Astrocyte (in vitro differentiated cells and primary cell): ENCODE measurements around the gene KEL. TPM values are rescaled to one million over a fixed set of nuclear protein-coding genes. Genes with fewer than 3 reads are reported as not detected.
A peak's percentile ranks its signal among the peaks of the same experiment; 100 is the strongest.

ENCODE experiments used
- DNase-seq: peaks from one replicate; pipeline ENCODE4 v3.0.0-alpha.2; 2010; ENCODE audit warnings: low read depth
- FAIRE-seq: peaks from 2 replicates; lab custom pipeline; 2011; peaks lifted over from hg19 to GRCh38; lab: Jason Lieb, UNC
- H2AFZ ChIP-seq: 2 replicates; pipeline ENCODE4 v1.6.0; 2012; ENCODE audit warnings: low read depth, low read length, inconsistent platforms
- H3K27ac ChIP-seq: 2 replicates; pipeline ENCODE4 v1.5.1; 2011; ENCODE audit warnings: low read depth, low read length, inconsistent platforms
- H3K27me3 ChIP-seq: 2 replicates; pipeline ENCODE4 v1.6.0; 2011; ENCODE audit warnings: low read length, inconsistent platforms; ENCODE audit not compliant: insufficient read depth
- H3K36me3 ChIP-seq: 2 replicates; pipeline ENCODE4 v1.5.1; 2011; ENCODE audit warnings: low read length, inconsistent platforms; ENCODE audit not compliant: insufficient read depth
- H3K4me1 ChIP-seq: 2 replicates; pipeline ENCODE4 v1.5.1; 2011; ENCODE audit warnings: low read length, inconsistent platforms; ENCODE audit not compliant: insufficient read depth
- H3K4me2 ChIP-seq: 2 replicates; pipeline ENCODE4 v1.6.0; 2012; ENCODE audit warnings: low read length, inconsistent platforms
- H3K4me3 ChIP-seq: 2 replicates; pipeline ENCODE4 v1.5.1; 2011; ENCODE audit warnings: low read depth, mild to moderate bottlenecking, low read length, inconsistent platforms; ENCODE audit not compliant: insufficient read depth
- H3K79me2 ChIP-seq: 2 replicates; pipeline ENCODE4 v1.6.0; 2012; ENCODE audit warnings: mild to moderate bottlenecking, low read length, inconsistent platforms; ENCODE audit not compliant: insufficient read depth
- H3K9ac ChIP-seq: 2 replicates; pipeline ENCODE4 v1.6.0; 2012; ENCODE audit warnings: mild to moderate bottlenecking, low read length, inconsistent platforms
- H3K9me3 ChIP-seq: 2 replicates; pipeline ENCODE4 v1.5.1; 2012; ENCODE audit warnings: low read depth, mild to moderate bottlenecking, low read length, inconsistent platforms; ENCODE audit not compliant: insufficient read depth
- H4K20me1 ChIP-seq: 2 replicates; pipeline ENCODE4 v1.6.0; 2012; ENCODE audit warnings: low read length, inconsistent platforms; ENCODE audit not compliant: insufficient read depth
- H3K27ac Mint-ChIP-seq: one replicate; pipeline ENCODE4 v1.8.0; 2021; ENCODE audit warnings: mild to moderate bottlenecking, mixed read lengths; ENCODE audit not compliant: unreplicated experiment
- H3K27me3 Mint-ChIP-seq: one replicate; pipeline ENCODE4 v1.8.0; 2021; ENCODE audit warnings: low read depth, mixed read lengths; ENCODE audit not compliant: unreplicated experiment
- H3K36me3 Mint-ChIP-seq: one replicate; pipeline ENCODE4 v1.8.0; 2021; ENCODE audit warnings: low read depth, mixed read lengths; ENCODE audit not compliant: unreplicated experiment
- H3K4me1 Mint-ChIP-seq: one replicate; pipeline ENCODE4 v1.8.0; 2021; ENCODE audit warnings: low read depth, mixed read lengths; ENCODE audit not compliant: unreplicated experiment
- H3K4me3 Mint-ChIP-seq: one replicate; pipeline ENCODE4 v1.8.0; 2021; ENCODE audit warnings: mild to moderate bottlenecking, moderate library complexity, mixed read lengths; ENCODE audit not compliant: unreplicated experiment
- H3K9me3 Mint-ChIP-seq: one replicate; pipeline ENCODE4 v1.8.0; 2021; ENCODE audit warnings: mild to moderate bottlenecking, mixed read lengths; ENCODE audit not compliant: unreplicated experiment
- CTCF ChIP-seq: IDR thresholded peaks from 2 replicates; pipeline ENCODE4 v1.5.1; 2011; ENCODE audit warnings: low read depth, mild to moderate bottlenecking, inconsistent platforms, low read length, moderate library complexity; ENCODE audit not compliant: insufficient read depth
- EZH2 ChIP-seq: IDR thresholded peaks from 2 replicates; pipeline ENCODE4 v1.6.1; 2012; ENCODE audit warnings: mild to moderate bottlenecking, low read length, inconsistent platforms; ENCODE audit not compliant: insufficient read depth
- total RNA-seq: library from RNA; stranded (reverse); gene quantifications from 2 replicates; pipeline ENCODE4 v1.2.1, GENCODE V29; 2021

The KEL gene
- total RNA-seq, 1 donor from 2014 or later, result not detected

- Histone ChIP-seq H3K27me3 (no peaks in the 10 kb centered on the region), H3K27ac (no peak overlapping the region), H3K36me3 (no peaks in the 10 kb centered on the region), H3K79me2 (no peaks in the 10 kb centered on the region), H3K4me3 (no peak overlapping the region), H3K9me3 (no peaks in the 10 kb centered on the region), H3K4me2 (no peak overlapping the region), H3K4me1 (no peaks in the 10 kb centered on the region), H3K9ac (no peak overlapping the region), H2AFZ (no peak overlapping the region), H4K20me1 (no peaks in the 10 kb centered on the region)
- no peak for DNase-seq
- Mint-ChIP-seq H3K4me1 (peaks cover 1% of the 10 kb centered on the region), H3K27me3 (peaks cover 10% of the 10 kb centered on the region), H3K9me3 (no peaks in the 10 kb centered on the region), H3K36me3 (no peaks in the 10 kb centered on the region), H3K4me3 (no peak overlapping the region), H3K27ac (no peak overlapping the region)
- no peak for FAIRE-seq
- TF ChIP-seq CTCF, result no peak
- no peak for TF ChIP-seq EZH2
Observed at GRCh38 chr7:142913051-142913450, 49.1 kb downstream of the KEL start.

- DNase-seq (no peak), FAIRE-seq (no peak)
- Histone ChIP-seq H3K36me3 (no peaks in the 10 kb centered on the region), H3K4me3 (no peak overlapping the region), H3K4me2 (no peak overlapping the region), H3K9me3 (no peaks in the 10 kb centered on the region), H4K20me1 (no peaks in the 10 kb centered on the region), H3K27ac (no peak overlapping the region), H3K9ac (no peak overlapping the region), H3K27me3 (no peaks in the 10 kb centered on the region), H3K79me2 (no peaks in the 10 kb centered on the region), H2AFZ (no peak overlapping the region), H3K4me1 (no peaks in the 10 kb centered on the region)
- Mint-ChIP-seq H3K9me3 (no peaks in the 10 kb centered on the region), H3K27me3 (peaks cover 10% of the 10 kb centered on the region), H3K27ac (no peak overlapping the region), H3K36me3 (no peaks in the 10 kb centered on the region), H3K4me1 (peaks cover 1% of the 10 kb centered on the region), H3K4me3 (no peak overlapping the region)
- no peak for TF ChIP-seq CTCF
- no peak for TF ChIP-seq EZH2
Observed at GRCh38 chr7:142910481-142910880, 51.7 kb downstream of the KEL start.

- Histone ChIP-seq H3K4me3 (no peak overlapping the region), H2AFZ (no peak overlapping the region), H3K27me3 (no peaks in the 10 kb centered on the region), H3K27ac (no peak overlapping the region), H3K9me3 (no peaks in the 10 kb centered on the region), H3K9ac (no peak overlapping the region), H3K79me2 (no peaks in the 10 kb centered on the region), H3K4me1 (no peaks in the 10 kb centered on the region), H3K36me3 (no peaks in the 10 kb centered on the region), H3K4me2 (peak overlapping the region; percentile 11), H4K20me1 (no peaks in the 10 kb centered on the region)
- H3K36me3 Mint-ChIP-seq, result no peaks in the 10 kb centered on the region
- H3K9me3 Mint-ChIP-seq, result no peaks in the 10 kb centered on the region
- peaks cover 10% of the 10 kb centered on the region for H3K27me3 Mint-ChIP-seq
- DNase-seq, result peak; percentile 17
- H3K4me3 Mint-ChIP-seq, result no peak overlapping the region
- TF ChIP-seq CTCF, result no peak
- no peak for TF ChIP-seq EZH2
- FAIRE-seq, result no peak
- peaks cover 1% of the 10 kb centered on the region for H3K4me1 Mint-ChIP-seq
- no peak overlapping the region for H3K27ac Mint-ChIP-seq
Observed at GRCh38 chr7:142910031-142910433, 52.1 kb downstream of the KEL start.
